IPS-15b (cell line): ENCODE results near the gene LASP1NB.
"Not testable (repeated sequence)": the region's sequence is repeated elsewhere in the genome, so short reads cannot be mapped to it uniquely, and the experiment has no call there.

Experiments used
- H3K27me3 ChIP-seq: one replicate; pipeline ENCODE4 v1.6.1; 2013; ENCODE audit warnings: low read length; ENCODE audit not compliant: control insufficient read depth, insufficient read depth
- H3K36me3 ChIP-seq: one replicate; pipeline ENCODE4 v1.6.1; 2013; ENCODE audit warnings: low read length; ENCODE audit not compliant: control insufficient read depth, insufficient read depth
- H3K4me1 ChIP-seq: one replicate; pipeline ENCODE4 v1.6.1; 2013; ENCODE audit warnings: mild to moderate bottlenecking, low read length; ENCODE audit not compliant: control insufficient read depth, insufficient read depth
- H3K4me3 ChIP-seq: one replicate; pipeline ENCODE4 v1.5.1; 2013; ENCODE audit warnings: low read depth, low read length
- H3K9ac ChIP-seq: one replicate; pipeline ENCODE4 v1.6.1; 2013; ENCODE audit warnings: low read depth, mild to moderate bottlenecking, low read length
- H3K9me3 ChIP-seq: one replicate; pipeline ENCODE4 v1.6.1; 2013; ENCODE audit warnings: mild to moderate bottlenecking, low read length; ENCODE audit not compliant: control insufficient read depth, insufficient read depth

Gene LASP1NB

GRCh38 chr17:38958326-38958725, 32.9 kb downstream of the LASP1NB start:
- H3K27me3 ChIP-seq, result no peaks in the 10 kb centered on the region
- H3K9ac ChIP-seq, result no peak overlapping the region
- H3K9me3 ChIP-seq, result no peaks in the 10 kb centered on the region
- no peaks in the 10 kb centered on the region for H3K36me3 ChIP-seq
- no peaks in the 10 kb centered on the region for H3K4me1 ChIP-seq
- H3K4me3 ChIP-seq, result no peak overlapping the region

GRCh38 chr17:38958756-38959155, 33.3 kb downstream of the LASP1NB start:
- Histone ChIP-seq H3K9ac (no peak overlapping the region), H3K4me1 (no peaks in the 10 kb centered on the region), H3K9me3 (no peaks in the 10 kb centered on the region), H3K4me3 (no peak overlapping the region), H3K27me3 (no peaks in the 10 kb centered on the region), H3K36me3 (no peaks in the 10 kb centered on the region)

GRCh38 chr17:38959508-38959907, 34.1 kb downstream of the LASP1NB start:
- no peaks in the 10 kb centered on the region for H3K36me3 ChIP-seq
- no peaks in the 10 kb centered on the region for H3K9me3 ChIP-seq
- no peaks in the 10 kb centered on the region for H3K27me3 ChIP-seq
- H3K4me1 ChIP-seq, result no peaks in the 10 kb centered on the region
- no peak overlapping the region for H3K4me3 ChIP-seq
- no peak overlapping the region for H3K9ac ChIP-seq

GRCh38 chr17:38960402-38960801, 35.0 kb downstream of the LASP1NB start:
- H3K36me3 ChIP-seq, result no peaks in the 10 kb centered on the region
- H3K9me3 ChIP-seq, result no peaks in the 10 kb centered on the region
- H3K4me3 ChIP-seq, result no peak overlapping the region
- no peaks in the 10 kb centered on the region for H3K27me3 ChIP-seq
- H3K9ac ChIP-seq, result no peak overlapping the region
- no peaks in the 10 kb centered on the region for H3K4me1 ChIP-seq

GRCh38 chr17:38961413-38961812, 36.0 kb downstream of the LASP1NB start:
- H3K36me3 ChIP-seq, result no peaks in the 10 kb centered on the region
- no peak overlapping the region for H3K9ac ChIP-seq
- H3K4me3 ChIP-seq, result no peak overlapping the region
- no peaks in the 10 kb centered on the region for H3K4me1 ChIP-seq
- H3K9me3 ChIP-seq, result no peaks in the 10 kb centered on the region
- H3K27me3 ChIP-seq, result no peaks in the 10 kb centered on the region

- H3K27me3 ChIP-seq, result no peaks in the 10 kb centered on the region
- H3K4me3 ChIP-seq, result peak within 1 kb of the TSS; percentile 36
- H3K36me3 ChIP-seq, result no peaks in the 10 kb centered on the region
- H3K4me1 ChIP-seq, result peaks cover 5% of the 10 kb centered on the region
- H3K9ac ChIP-seq, result peak within 1 kb of the TSS; percentile 66
- H3K9me3 ChIP-seq, result no peaks in the 10 kb centered on the region
These were observed 41.9 kb downstream of the LASP1NB start, which contains the start of gene FBXO47 for GRCh38 chr17:38967290-38967738. FBXO47 (minus strand) TSS chr17:38967403; CDS start chr17:38963025, 4,378 bp downstream.

- no peaks in the 10 kb centered on the region for H3K36me3 ChIP-seq
These were observed 43.9 kb downstream of the LASP1NB start for GRCh38 chr17:38969281-38969680.

GRCh38 chr17:38970128-38970527, 44.7 kb downstream of the LASP1NB start:
- no peaks in the 10 kb centered on the region for H3K36me3 ChIP-seq
- H3K4me3 ChIP-seq, result no peak overlapping the region
- H3K4me1 ChIP-seq, result peaks cover 8% of the 10 kb centered on the region
- no peaks in the 10 kb centered on the region for H3K9me3 ChIP-seq
- no peak overlapping the region for H3K9ac ChIP-seq
- no peaks in the 10 kb centered on the region for H3K27me3 ChIP-seq

More at GRCh38 chr17:38969281-38969680, 43.9 kb downstream of the LASP1NB start:
- Histone ChIP-seq H3K9ac (no peak overlapping the region), H3K9me3 (no peaks in the 10 kb centered on the region), H3K4me1 (peaks cover 8% of the 10 kb centered on the region), H3K27me3 (no peaks in the 10 kb centered on the region), H3K4me3 (no peak overlapping the region)

- no peaks in the 10 kb centered on the region for H3K36me3 ChIP-seq
- H3K4me1 ChIP-seq, result peaks cover 8% of the 10 kb centered on the region
- H3K4me3 ChIP-seq, result no peak overlapping the region
- no peaks in the 10 kb centered on the region for H3K27me3 ChIP-seq
- no peaks in the 10 kb centered on the region for H3K9me3 ChIP-seq
- no peak overlapping the region for H3K9ac ChIP-seq
These were observed 45.4 kb downstream of the LASP1NB start for GRCh38 chr17:38970804-38971203.

GRCh38 chr17:38976187-38976551, 50.8 kb downstream of the LASP1NB start:
- H3K36me3 ChIP-seq, H3K4me3 ChIP-seq, H3K9me3 ChIP-seq, H3K9ac ChIP-seq, H3K27me3 ChIP-seq, H3K4me1 ChIP-seq: not testable (repeated sequence)

GRCh38 chr17:38978180-38978579, 52.8 kb downstream of the LASP1NB start:
- Histone ChIP-seq H3K9me3 (no peaks in the 10 kb centered on the region), H3K9ac (no peak overlapping the region), H3K4me1 (no peaks in the 10 kb centered on the region), H3K4me3 (no peak overlapping the region), H3K36me3 (no peaks in the 10 kb centered on the region), H3K27me3 (no peaks in the 10 kb centered on the region)
